Astrocyte (in vitro differentiated cells and primary cell): Measurements from ENCODE around the gene SEMA3G. TPM values are rescaled to one million over a fixed set of nuclear protein-coding genes. Genes with fewer than 3 reads are reported as not detected.
A peak's percentile ranks its signal among the peaks of the same experiment; 100 is the strongest.

Source experiments
- DNase-seq: peaks from one replicate; pipeline ENCODE4 v3.0.0-alpha.2; 2010; ENCODE audit warnings: low read depth
- FAIRE-seq: peaks from 2 replicates; lab custom pipeline; 2011; peaks lifted over from hg19 to GRCh38; lab: Jason Lieb, UNC
- H2AFZ ChIP-seq: 2 replicates; pipeline ENCODE4 v1.6.0; 2012; ENCODE audit warnings: low read depth, low read length, inconsistent platforms
- H3K27ac ChIP-seq: 2 replicates; pipeline ENCODE4 v1.5.1; 2011; ENCODE audit warnings: low read depth, low read length, inconsistent platforms
- H3K27me3 ChIP-seq: 2 replicates; pipeline ENCODE4 v1.6.0; 2011; ENCODE audit warnings: low read length, inconsistent platforms; ENCODE audit not compliant: insufficient read depth
- H3K36me3 ChIP-seq: 2 replicates; pipeline ENCODE4 v1.5.1; 2011; ENCODE audit warnings: low read length, inconsistent platforms; ENCODE audit not compliant: insufficient read depth
- H3K4me1 ChIP-seq: 2 replicates; pipeline ENCODE4 v1.5.1; 2011; ENCODE audit warnings: low read length, inconsistent platforms; ENCODE audit not compliant: insufficient read depth
- H3K4me2 ChIP-seq: 2 replicates; pipeline ENCODE4 v1.6.0; 2012; ENCODE audit warnings: low read length, inconsistent platforms
- H3K4me3 ChIP-seq: 2 replicates; pipeline ENCODE4 v1.5.1; 2011; ENCODE audit warnings: low read depth, mild to moderate bottlenecking, low read length, inconsistent platforms; ENCODE audit not compliant: insufficient read depth
- H3K79me2 ChIP-seq: 2 replicates; pipeline ENCODE4 v1.6.0; 2012; ENCODE audit warnings: mild to moderate bottlenecking, low read length, inconsistent platforms; ENCODE audit not compliant: insufficient read depth
- H3K9ac ChIP-seq: 2 replicates; pipeline ENCODE4 v1.6.0; 2012; ENCODE audit warnings: mild to moderate bottlenecking, low read length, inconsistent platforms
- H3K9me3 ChIP-seq: 2 replicates; pipeline ENCODE4 v1.5.1; 2012; ENCODE audit warnings: low read depth, mild to moderate bottlenecking, low read length, inconsistent platforms; ENCODE audit not compliant: insufficient read depth
- H4K20me1 ChIP-seq: 2 replicates; pipeline ENCODE4 v1.6.0; 2012; ENCODE audit warnings: low read length, inconsistent platforms; ENCODE audit not compliant: insufficient read depth
- H3K27ac Mint-ChIP-seq: one replicate; pipeline ENCODE4 v1.8.0; 2021; ENCODE audit warnings: mild to moderate bottlenecking, mixed read lengths; ENCODE audit not compliant: unreplicated experiment
- H3K27me3 Mint-ChIP-seq: one replicate; pipeline ENCODE4 v1.8.0; 2021; ENCODE audit warnings: low read depth, mixed read lengths; ENCODE audit not compliant: unreplicated experiment
- H3K36me3 Mint-ChIP-seq: one replicate; pipeline ENCODE4 v1.8.0; 2021; ENCODE audit warnings: low read depth, mixed read lengths; ENCODE audit not compliant: unreplicated experiment
- H3K4me1 Mint-ChIP-seq: one replicate; pipeline ENCODE4 v1.8.0; 2021; ENCODE audit warnings: low read depth, mixed read lengths; ENCODE audit not compliant: unreplicated experiment
- H3K4me3 Mint-ChIP-seq: one replicate; pipeline ENCODE4 v1.8.0; 2021; ENCODE audit warnings: mild to moderate bottlenecking, moderate library complexity, mixed read lengths; ENCODE audit not compliant: unreplicated experiment
- H3K9me3 Mint-ChIP-seq: one replicate; pipeline ENCODE4 v1.8.0; 2021; ENCODE audit warnings: mild to moderate bottlenecking, mixed read lengths; ENCODE audit not compliant: unreplicated experiment
- CTCF ChIP-seq: IDR thresholded peaks from 2 replicates; pipeline ENCODE4 v1.5.1; 2011; ENCODE audit warnings: low read depth, mild to moderate bottlenecking, inconsistent platforms, low read length, moderate library complexity; ENCODE audit not compliant: insufficient read depth
- EZH2 ChIP-seq: IDR thresholded peaks from 2 replicates; pipeline ENCODE4 v1.6.1; 2012; ENCODE audit warnings: mild to moderate bottlenecking, low read length, inconsistent platforms; ENCODE audit not compliant: insufficient read depth
- total RNA-seq: library from RNA; stranded (reverse); gene quantifications from 2 replicates; pipeline ENCODE4 v1.2.1, GENCODE V29; 2021

Gene SEMA3G
- total RNA-seq, 1 donor from 2014 or later: 0.09 TPM

DNA sequence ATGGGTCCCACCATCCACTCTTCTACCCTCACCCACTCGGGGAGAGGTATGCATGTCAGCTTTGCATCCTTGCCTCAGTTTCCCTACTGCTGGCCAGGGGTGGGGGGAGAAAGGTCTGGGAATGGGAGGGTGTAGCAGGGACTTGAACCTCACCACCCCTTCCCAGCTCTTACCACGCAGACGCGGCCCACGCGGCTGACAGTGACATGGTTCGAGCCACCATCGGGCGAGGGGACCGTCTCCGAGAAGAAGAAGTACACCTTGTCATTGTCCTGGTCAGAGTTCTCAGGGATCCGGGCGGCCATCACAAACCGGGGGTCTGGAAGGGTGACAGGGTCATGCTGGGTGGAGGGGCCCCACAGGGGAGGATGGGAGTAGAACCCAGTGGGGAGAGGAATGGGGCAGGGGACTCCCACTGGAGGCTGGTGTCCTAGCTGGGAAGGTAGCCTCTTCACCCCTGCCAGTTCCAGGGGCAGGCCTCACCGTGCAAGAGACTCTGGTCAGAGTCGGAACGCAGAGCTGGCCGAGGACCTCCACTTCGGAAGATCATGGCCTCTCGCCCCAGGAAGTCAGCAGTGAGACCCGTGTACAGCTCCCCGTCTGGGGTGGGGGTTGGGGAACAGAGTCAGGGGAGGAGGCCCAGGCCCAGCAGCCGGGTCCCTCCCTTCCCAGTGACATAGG is 3.7 kb downstream of the SEMA3G start:
- Histone ChIP-seq H3K27ac (no peak overlapping the region), H2AFZ (no peak overlapping the region), H3K36me3 (no peaks in the 10 kb centered on the region), H3K4me2 (no peak overlapping the region), H3K27me3 (no peaks in the 10 kb centered on the region), H3K4me1 (no peaks in the 10 kb centered on the region), H3K9me3 (no peaks in the 10 kb centered on the region), H4K20me1 (no peaks in the 10 kb centered on the region), H3K4me3 (no peak overlapping the region), H3K9ac (no peak overlapping the region), H3K79me2 (no peaks in the 10 kb centered on the region)
- TF ChIP-seq CTCF (no peak), EZH2 (no peak)
- Mint-ChIP-seq H3K27me3 (peaks cover 19% of the 10 kb centered on the region), H3K4me3 (no peak overlapping the region), H3K36me3 (no peaks in the 10 kb centered on the region), H3K27ac (peak overlapping the region; percentile 47), H3K9me3 (no peaks in the 10 kb centered on the region), H3K4me1 (peaks cover 2% of the 10 kb centered on the region)
- no peak for DNase-seq
- no peak for FAIRE-seq

DNA sequence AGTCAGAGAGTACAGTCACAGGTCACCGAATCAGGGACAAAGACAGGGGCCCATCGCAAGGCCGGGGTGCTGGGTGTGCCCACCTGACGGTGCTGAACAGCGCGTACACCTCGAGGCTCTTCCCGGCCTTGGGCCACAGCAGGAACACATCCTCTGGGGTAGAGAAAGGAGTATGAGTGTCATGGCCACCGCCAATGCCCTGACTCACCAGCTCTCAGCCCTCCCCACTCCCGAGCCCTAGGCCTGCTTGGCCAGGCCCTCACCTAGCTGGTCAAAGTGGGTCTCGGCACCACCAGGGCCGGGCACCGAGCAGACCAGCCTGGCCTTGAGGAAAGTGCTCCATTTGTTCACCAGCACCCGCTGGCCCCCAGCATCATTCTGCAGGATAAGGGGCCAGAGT is 4.2 kb downstream of the SEMA3G start:
- no peak overlapping the region for H3K27ac ChIP-seq
- no peak overlapping the region for H3K4me3 ChIP-seq
- Mint-ChIP-seq H3K36me3 (no peaks in the 10 kb centered on the region), H3K27ac (peak overlapping the region; percentile 47), H3K4me3 (no peak overlapping the region), H3K4me1 (peaks cover 2% of the 10 kb centered on the region), H3K27me3 (peaks cover 22% of the 10 kb centered on the region), H3K9me3 (no peaks in the 10 kb centered on the region)
- DNase-seq (no peak), FAIRE-seq (no peak)
- H3K79me2 ChIP-seq: no peaks in the 10 kb centered on the region
- TF ChIP-seq CTCF: no peak
- TF ChIP-seq EZH2: no peak
- H3K36me3 ChIP-seq: no peaks in the 10 kb centered on the region
- H3K4me1 ChIP-seq: no peaks in the 10 kb centered on the region
- H4K20me1 ChIP-seq: no peaks in the 10 kb centered on the region
- H3K4me2 ChIP-seq: no peak overlapping the region
- H2AFZ ChIP-seq: no peak overlapping the region
- H3K9ac ChIP-seq: no peak overlapping the region
- H3K9me3 ChIP-seq: no peaks in the 10 kb centered on the region
- H3K27me3 ChIP-seq: no peaks in the 10 kb centered on the region

- Histone ChIP-seq H4K20me1 (no peaks in the 10 kb centered on the region), H3K9ac (no peak overlapping the region), H3K79me2 (no peaks in the 10 kb centered on the region), H3K27me3 (no peaks in the 10 kb centered on the region), H3K9me3 (no peaks in the 10 kb centered on the region), H2AFZ (no peak overlapping the region), H3K4me1 (no peaks in the 10 kb centered on the region), H3K27ac (no peak overlapping the region), H3K36me3 (no peaks in the 10 kb centered on the region), H3K4me3 (no peak overlapping the region), H3K4me2 (no peak overlapping the region)
- TF ChIP-seq CTCF (no peak), EZH2 (no peak)
- Mint-ChIP-seq H3K27me3 (peaks cover 23% of the 10 kb centered on the region), H3K9me3 (no peaks in the 10 kb centered on the region), H3K4me1 (peaks cover 2% of the 10 kb centered on the region), H3K27ac (no peak overlapping the region), H3K36me3 (no peaks in the 10 kb centered on the region), H3K4me3 (no peak overlapping the region)
- DNase-seq (no peak), FAIRE-seq (no peak)
Observed at GRCh38 chr3:52440249-52440551, 4.7 kb downstream of the SEMA3G start.
